NCI-H1436 (cell line): Measurements from ENCODE around the gene GNAT2.
A peak's percentile ranks its signal among the peaks of the same experiment; 100 is the strongest.

Experiments
- DNase-seq: peaks from one replicate; lab custom pipeline; 2025; lab: John Stamatoyannopoulos, UW

The GNAT2 gene

GRCh38 chr1:109626682-109627408, 7.4 kb upstream of the GNAT2 start:
- no peak for DNase-seq

GRCh38 chr1:109625601-109626560, 6.5 kb upstream of the GNAT2 start:
- DNase-seq = no peak

- peak; percentile 5 for DNase-seq
These were observed 5.8 kb upstream of the GNAT2 start for GRCh38 chr1:109625176-109625575.

- peak; percentile 68 for DNase-seq
These were observed 5.0 kb upstream of the GNAT2 start for GRCh38 chr1:109624201-109625010.

GRCh38 chr1:109623601-109624161, 4.3 kb upstream of the GNAT2 start:
- peak; percentile 26 for DNase-seq

GRCh38 chr1:109622895-109623294, 3.5 kb upstream of the GNAT2 start:
- DNase-seq = no peak

- DNase-seq = no peak
These were observed 2.9 kb upstream of the GNAT2 start for GRCh38 chr1:109622137-109622892.

- DNase-seq = no peak
These were observed 2.1 kb upstream of the GNAT2 start for GRCh38 chr1:109621379-109622136.

- DNase-seq = peak; percentile 88
These were observed 1.4 kb upstream of the GNAT2 start for GRCh38 chr1:109620841-109621286.

GRCh38 chr1:109620401-109620791, 980 bp upstream of the GNAT2 start:
- DNase-seq = no peak

GRCh38 chr1:109618661-109619575, 498 bp downstream of the GNAT2 start:
- no peak for DNase-seq

- DNase-seq = no peak
These were observed 2.1 kb downstream of the GNAT2 start for GRCh38 chr1:109617291-109617801.

GRCh38 chr1:109616391-109616790, 3.0 kb downstream of the GNAT2 start:
- no peak for DNase-seq

- DNase-seq = no peak
These were observed 3.5 kb downstream of the GNAT2 start for GRCh38 chr1:109615879-109616278.

GRCh38 chr1:109613361-109614147, 5.9 kb downstream of the GNAT2 start:
- no peak for DNase-seq

GRCh38 chr1:109611308-109611990, 8.0 kb downstream of the GNAT2 start:
- no peak for DNase-seq

GRCh38 chr1:109610609-109611307, 8.7 kb downstream of the GNAT2 start:
- DNase-seq = no peak
